ENCODE measurements around the gene PDGFC. TPM values are rescaled to one million over a fixed set of nuclear protein-coding genes. Genes with fewer than 3 reads are reported as not detected.

PDGFC gene
- polyA plus RNA-seq, 1 donor (not counting 4 experiments of a cell fraction or from before 2014, with no cell fraction given), result 29.7 TPM

DNA sequence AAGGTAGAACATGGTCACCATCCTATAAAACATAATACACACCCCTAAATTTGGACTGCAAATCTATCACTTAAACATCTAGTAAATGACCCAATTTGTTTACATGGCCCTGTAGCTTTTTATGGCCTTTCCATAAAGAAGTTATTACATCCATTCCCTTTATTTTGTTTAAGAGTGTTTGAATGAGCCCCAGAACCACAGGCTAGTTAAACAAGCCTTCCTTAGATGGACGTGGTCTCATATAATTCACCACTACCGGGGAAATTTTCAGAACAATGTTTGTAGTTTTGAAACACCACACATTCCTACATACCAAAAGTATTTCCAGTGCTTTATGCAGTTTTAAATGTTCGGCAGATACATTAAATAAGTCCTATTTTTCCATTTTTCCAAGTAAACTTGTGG, 12.3 kb downstream of the PDGFC start:
- dilution Hi-C loops (cut with MboI; ENCODE audit: extremely low pct_ligation_motif_present, low sequenced_read_pairs), result no loop called here
- Histone ChIP-seq H3K9ac (ENCODE audit: control insufficient read depth, extremely low read depth, insufficient read depth, low read length) (peak overlapping the region; percentile 30), H3K79me2 (ENCODE audit: control insufficient read depth, insufficient read depth, low read length) (peaks cover 71% of the 10 kb centered on the region), H3K4me2 (ENCODE audit: control insufficient read depth, extremely low read depth, insufficient read depth, low read depth, low read length) (peak overlapping the region; percentile 83), H3K27me3 (ENCODE audit: control insufficient read depth, extremely low read depth, insufficient read depth, low read length) (no peaks in the 10 kb centered on the region), H4K20me1 (ENCODE audit: control insufficient read depth, extremely low read depth, insufficient read depth, low read length) (no peaks in the 10 kb centered on the region), H3K27ac (ENCODE audit: control insufficient read depth, insufficient read depth, low read length) (peak overlapping the region; percentile 56), H3K9me3 (ENCODE audit: control insufficient read depth, low read depth, low read length) (no peaks in the 10 kb centered on the region), H3K36me3 (ENCODE audit: control insufficient read depth in 2 of 2, extremely low read depth in 1 of 2, insufficient read depth in 2 of 2, low read length in 2 of 2) (peaks cover 0 to 2% of the 10 kb centered on the region in 2 experiments), H3K4me1 (ENCODE audit: control insufficient read depth, extremely low read depth, insufficient read depth, low read length) (peaks cover 78% of the 10 kb centered on the region), H2AFZ (ENCODE audit: control insufficient read depth, low read length) (no peak overlapping the region), H3K4me3 (ENCODE audit: control insufficient read depth in 2 of 3, extremely low read depth in 1 of 3, insufficient read depth in 2 of 3, low read depth in 1 of 3, low read length in 3 of 3) (peak overlapping the region in 2 of 3 experiments; percentile 22 to 52), H3K9me1 (ENCODE audit: control insufficient read depth, extremely low read depth, insufficient read depth, low read length) (no peaks in the 10 kb centered on the region)
- DNase-seq (ENCODE audit: low read depth, low spot score) (no peak), FAIRE-seq (peak; percentile 63)
- TF ChIP-seq CTCF (optimal IDR thresholded peaks at IDR 0.05 in 1 of 3, IDR thresholded peaks at IDR 0.05 in 1 of 3, conservative IDR thresholded peaks at IDR 0.05 in 1 of 3; ENCODE audit: extremely low read depth in 1 of 3, insufficient read depth in 2 of 3, low read length in 3 of 3) (no peak), EZH2 (IDR thresholded peaks at IDR 0.05; ENCODE audit: low read length) (no peak)

DNA sequence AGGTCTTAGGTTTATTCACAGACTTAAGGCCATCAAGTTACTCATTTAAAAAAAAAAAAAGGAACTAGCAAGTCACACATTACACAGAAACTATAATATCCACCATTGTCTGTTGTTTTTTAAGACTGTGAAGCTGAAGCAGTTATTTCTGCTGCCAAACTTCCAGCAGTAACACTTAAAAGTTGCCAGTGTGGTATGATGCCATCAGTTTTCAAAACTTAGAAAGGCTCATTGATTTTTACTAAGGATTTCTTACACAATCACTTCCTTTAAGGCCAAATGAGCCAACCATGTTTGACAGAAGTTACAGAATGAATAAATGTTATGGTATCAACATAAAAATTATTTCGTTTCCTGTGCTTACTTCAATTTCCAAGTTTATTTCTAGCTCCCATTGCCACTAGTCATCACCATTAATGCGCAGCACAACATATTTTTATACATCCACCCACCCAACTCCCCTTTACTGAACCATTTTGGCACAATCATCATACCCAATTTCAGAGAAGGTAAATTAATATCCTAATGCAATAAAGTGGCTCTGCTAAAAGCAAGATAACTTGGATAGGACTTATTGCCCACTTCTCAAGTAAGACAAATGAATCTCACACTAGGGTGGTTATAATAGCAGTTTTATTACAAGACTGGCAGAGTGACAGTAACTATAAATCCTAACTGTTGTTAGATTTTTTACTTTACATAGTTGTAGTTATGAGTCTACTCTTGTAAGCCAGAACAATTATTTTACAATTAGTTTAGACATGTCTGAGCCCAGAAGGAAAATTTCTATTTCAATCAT, 13.1 kb downstream of the PDGFC start:
- H3K36me3 ChIP-seq (ENCODE audit: control insufficient read depth in 2 of 2, extremely low read depth in 1 of 2, insufficient read depth in 2 of 2, low read length in 2 of 2), result peaks cover 0 to 2% of the 10 kb centered on the region in 2 experiments
- peak overlapping the region; percentile 56 for H3K27ac ChIP-seq (ENCODE audit: control insufficient read depth, insufficient read depth, low read length)
- H3K79me2 ChIP-seq (ENCODE audit: control insufficient read depth, insufficient read depth, low read length), result peaks cover 74% of the 10 kb centered on the region
- no peaks in the 10 kb centered on the region for H3K9me1 ChIP-seq (ENCODE audit: control insufficient read depth, extremely low read depth, insufficient read depth, low read length)
- peak overlapping the region; percentile 30 for H3K9ac ChIP-seq (ENCODE audit: control insufficient read depth, extremely low read depth, insufficient read depth, low read length)
- peak; percentile 78 for FAIRE-seq
- H2AFZ ChIP-seq (ENCODE audit: control insufficient read depth, low read length), result no peak overlapping the region
- H3K9me3 ChIP-seq (ENCODE audit: control insufficient read depth, low read depth, low read length), result no peaks in the 10 kb centered on the region
- no peaks in the 10 kb centered on the region for H3K27me3 ChIP-seq (ENCODE audit: control insufficient read depth, extremely low read depth, insufficient read depth, low read length)
- no peak for DNase-seq (ENCODE audit: low read depth, low spot score)
- H3K4me1 ChIP-seq (ENCODE audit: control insufficient read depth, extremely low read depth, insufficient read depth, low read length), result peaks cover 75% of the 10 kb centered on the region
- TF ChIP-seq EZH2 (IDR thresholded peaks at IDR 0.05; ENCODE audit: low read length), result no peak
- no peak for TF ChIP-seq CTCF (optimal IDR thresholded peaks at IDR 0.05 in 1 of 3, IDR thresholded peaks at IDR 0.05 in 1 of 3, conservative IDR thresholded peaks at IDR 0.05 in 1 of 3; ENCODE audit: extremely low read depth in 1 of 3, insufficient read depth in 2 of 3, low read length in 3 of 3)
- H3K4me3 ChIP-seq (ENCODE audit: control insufficient read depth in 2 of 3, extremely low read depth in 1 of 3, insufficient read depth in 2 of 3, low read depth in 1 of 3, low read length in 3 of 3), result peak overlapping the region in 1 of 3 experiments; percentile 52
- peak overlapping the region; percentile 83 for H3K4me2 ChIP-seq (ENCODE audit: control insufficient read depth, extremely low read depth, insufficient read depth, low read depth, low read length)
- dilution Hi-C loops (cut with MboI; ENCODE audit: extremely low pct_ligation_motif_present, low sequenced_read_pairs), result no loop called here
- H4K20me1 ChIP-seq (ENCODE audit: control insufficient read depth, extremely low read depth, insufficient read depth, low read length), result no peaks in the 10 kb centered on the region

Measured in keratinocyte (primary cell).